Measurements from ENCODE around the gene ZBTB42.

ZBTB42 gene

DNA sequence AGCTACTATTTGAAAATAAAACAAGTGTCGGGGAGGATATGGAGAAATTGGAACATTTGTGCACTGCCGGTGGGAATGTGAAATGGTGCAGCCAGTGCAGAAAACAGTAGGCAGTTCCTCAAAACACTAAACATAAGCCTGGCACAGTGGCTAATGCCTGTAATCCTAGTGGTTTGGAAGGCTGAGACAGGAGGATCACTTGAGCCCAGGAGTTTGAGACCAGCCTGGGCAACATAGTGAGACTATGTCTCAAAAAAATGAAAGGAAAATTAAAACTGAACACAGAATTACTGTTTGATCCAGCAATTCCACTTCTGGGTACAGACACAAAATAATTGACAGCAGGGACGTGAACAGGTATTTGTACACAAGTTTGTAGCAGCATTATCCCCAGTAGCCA, 35.4 kb upstream of the ZBTB42 start:
- POLR2A ChIA-PET = no interaction called here
- CTCF ChIA-PET = interaction anchor here (0.7 to 5.2 kb wide), 5 partner anchors 10 to 207 kb away, joined by 3 to 30 read pairs (median 5); no protein-coding TSS in a partner anchor
- Histone ChIP-seq H3K27me3 (replicated peaks in 2 of 5; ENCODE audit: control insufficient read depth in 4 of 5, insufficient read depth in 5 of 5, low read length in 4 of 5) (no peaks in the 10 kb centered on the region), H3K36me3 (ENCODE audit: control insufficient read depth in 4 of 4, insufficient read depth in 4 of 4, low read length in 3 of 4) (peaks cover 6 to 33% (median 17%) of the 10 kb centered on the region in 4 experiments), H3K9me3 (ENCODE audit: control extremely low read depth in 1 of 5, control insufficient read depth in 4 of 5, insufficient read depth in 2 of 5, low read depth in 1 of 5, low read length in 4 of 5) (peaks cover 0 to 11% (median 3%) of the 10 kb centered on the region in 5 experiments), H3K4me3 (ENCODE audit: control insufficient read depth in 1 of 7, extremely low read depth in 1 of 7, insufficient read depth in 4 of 7, low read depth in 2 of 7, low read length in 6 of 7) (no peak overlapping the region), H3K4me1 (ENCODE audit: control extremely low read depth in 1 of 4, control insufficient read depth in 4 of 4, insufficient read depth in 4 of 4, low read length in 3 of 4) (peaks cover 0 to 8% (median 4%) of the 10 kb centered on the region in 4 experiments), H3K27ac (ENCODE audit: insufficient read depth in 1 of 2, low read depth in 1 of 2, low read length in 2 of 2, poor library complexity in 1 of 2, severe bottlenecking in 2 of 2) (no peak overlapping the region)
- no peak for DNase-seq
- 100% methylated on average over 2 of the region's 3 CpGs for WGBS (ENCODE audit: insufficient coverage)

DNA sequence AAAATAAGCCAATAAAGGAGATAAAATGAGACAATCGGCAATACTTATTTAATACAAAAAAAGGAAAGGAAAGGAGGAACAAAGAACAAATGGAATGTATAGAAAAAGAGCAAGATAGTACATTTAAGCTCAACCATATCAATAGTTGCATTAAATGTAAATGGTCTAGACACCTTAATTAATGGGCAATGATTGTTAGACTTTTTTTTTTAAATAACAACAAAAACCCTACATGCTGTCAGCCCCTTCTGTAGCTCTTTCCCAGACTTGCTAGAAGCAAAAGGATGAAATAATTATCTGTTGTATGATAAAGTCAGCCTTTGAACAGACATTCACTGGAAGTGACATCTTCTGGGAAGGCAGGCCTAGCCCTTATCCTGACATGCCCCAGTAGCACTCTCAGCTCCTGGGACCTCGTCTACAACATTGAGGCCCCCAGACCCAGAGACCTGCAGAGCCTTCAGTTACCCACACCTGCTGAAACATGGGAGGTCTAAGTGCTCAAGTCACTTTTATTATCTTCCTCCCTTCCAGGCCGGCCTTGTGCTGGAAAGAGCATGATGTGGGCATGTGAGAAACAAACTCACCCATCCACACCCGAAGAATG, 34.5 kb upstream of the ZBTB42 start:
- WGBS (ENCODE audit: insufficient coverage) = 100% methylated on average over 3 of the region's 4 CpGs
- ChIA-PET POLR2A (no interaction called here), CTCF (interaction anchor here (0.7 to 5.2 kb wide), 10 partner anchors 9 to 206 kb away, joined by 3 to 30 read pairs (median 4); no protein-coding TSS in a partner anchor)
- peaks cover 0 to 14% (median 5%) of the 10 kb centered on the region in 5 experiments for H3K9me3 ChIP-seq (ENCODE audit: control extremely low read depth in 1 of 5, control insufficient read depth in 4 of 5, insufficient read depth in 2 of 5, low read depth in 1 of 5, low read length in 4 of 5)
- no peak overlapping the region for H3K4me3 ChIP-seq (ENCODE audit: control insufficient read depth in 1 of 7, extremely low read depth in 1 of 7, insufficient read depth in 4 of 7, low read depth in 2 of 7, low read length in 6 of 7)
- DNase-seq = no peak
- peaks cover 6 to 33% (median 18%) of the 10 kb centered on the region in 4 experiments for H3K36me3 ChIP-seq (ENCODE audit: control insufficient read depth in 4 of 4, insufficient read depth in 4 of 4, low read length in 3 of 4)
- H3K4me1 ChIP-seq (ENCODE audit: control extremely low read depth in 1 of 4, control insufficient read depth in 4 of 4, insufficient read depth in 4 of 4, low read length in 3 of 4) = peaks cover 0 to 8% (median 4%) of the 10 kb centered on the region in 4 experiments
- H3K27me3 ChIP-seq (replicated peaks in 2 of 5; ENCODE audit: control insufficient read depth in 4 of 5, insufficient read depth in 5 of 5, low read length in 4 of 5) = no peaks in the 10 kb centered on the region
- no peak overlapping the region for H3K27ac ChIP-seq (ENCODE audit: insufficient read depth in 1 of 2, low read depth in 1 of 2, low read length in 2 of 2, poor library complexity in 1 of 2, severe bottlenecking in 2 of 2)

DNA sequence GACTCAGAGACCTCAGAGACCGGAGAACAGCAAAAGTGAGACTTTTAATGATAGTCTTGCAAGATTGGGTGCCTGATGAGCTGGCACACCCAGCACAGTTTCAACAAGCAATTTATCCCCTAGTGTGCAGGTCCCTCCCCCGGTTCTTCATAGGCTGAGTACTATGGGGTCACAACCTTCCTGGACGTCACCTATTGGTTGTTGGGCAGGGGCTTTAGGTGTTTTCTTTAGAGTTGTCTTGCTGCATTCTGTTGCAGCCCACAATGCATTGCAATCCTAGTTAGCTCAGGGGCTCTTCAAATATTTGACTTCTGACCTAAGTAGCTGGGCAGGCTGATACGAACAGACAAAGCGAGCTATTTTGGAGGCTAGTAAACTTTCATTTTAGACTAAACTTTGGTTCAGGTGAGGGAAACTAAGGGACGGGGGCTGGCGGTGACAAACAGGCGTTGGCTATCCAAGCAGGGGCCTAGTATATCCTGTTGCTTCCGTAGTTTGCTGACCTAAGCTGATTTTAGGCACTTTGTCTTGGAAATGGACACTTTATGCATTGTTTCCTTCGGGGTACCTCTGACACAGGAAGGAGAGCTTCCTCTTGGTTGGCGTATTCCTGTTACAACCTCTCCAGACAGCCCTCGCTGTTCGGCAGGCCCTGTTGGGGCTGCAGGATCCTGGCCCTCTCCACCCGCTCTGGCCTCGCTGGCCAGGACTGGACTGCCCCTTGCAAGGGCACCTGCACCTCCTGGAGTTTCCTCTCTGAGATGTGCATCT, 33.9 kb upstream of the ZBTB42 start:
- WGBS (ENCODE audit: insufficient coverage) = 60% methylated on average over 11 of the region's 15 CpGs
- Histone ChIP-seq H3K9me3 (ENCODE audit: control extremely low read depth in 1 of 5, control insufficient read depth in 4 of 5, insufficient read depth in 2 of 5, low read depth in 1 of 5, low read length in 4 of 5) (peaks cover 0 to 16% (median 8%) of the 10 kb centered on the region in 5 experiments), H3K27me3 (replicated peaks in 2 of 5; ENCODE audit: control insufficient read depth in 4 of 5, insufficient read depth in 5 of 5, low read length in 4 of 5) (no peaks in the 10 kb centered on the region), H3K36me3 (ENCODE audit: control insufficient read depth in 4 of 4, insufficient read depth in 4 of 4, low read length in 3 of 4) (peaks cover 7 to 33% (median 23%) of the 10 kb centered on the region in 4 experiments), H3K4me3 (ENCODE audit: control insufficient read depth in 1 of 7, extremely low read depth in 1 of 7, insufficient read depth in 4 of 7, low read depth in 2 of 7, low read length in 6 of 7) (no peak overlapping the region), H3K4me1 (ENCODE audit: control extremely low read depth in 1 of 4, control insufficient read depth in 4 of 4, insufficient read depth in 4 of 4, low read length in 3 of 4) (peaks cover 0 to 8% (median 4%) of the 10 kb centered on the region in 4 experiments), H3K27ac (ENCODE audit: insufficient read depth in 1 of 2, low read depth in 1 of 2, low read length in 2 of 2, poor library complexity in 1 of 2, severe bottlenecking in 2 of 2) (no peak overlapping the region)
- DNase-seq = no peak
- ChIA-PET POLR2A (no interaction called here), CTCF (interaction anchor here (0.8 to 5.2 kb wide), 9 partner anchors 9 to 103 kb away, joined by 3 to 30 read pairs (median 4); no protein-coding TSS in a partner anchor)

DNA sequence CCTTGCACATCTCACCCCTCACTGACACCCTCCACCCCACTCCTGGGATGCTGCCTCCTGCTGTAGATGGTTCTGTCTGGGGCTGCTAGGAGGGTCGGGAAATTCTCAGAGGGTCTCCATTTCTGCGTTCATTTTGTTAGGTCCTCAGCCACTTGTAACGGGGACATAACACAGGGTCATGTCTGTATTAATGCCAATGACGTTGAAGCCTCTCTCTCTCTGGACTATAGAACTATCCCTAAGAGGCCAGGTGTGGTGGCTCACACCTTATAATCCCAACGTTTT, 33.3 kb upstream of the ZBTB42 start:
- Histone ChIP-seq H3K4me1 (ENCODE audit: control extremely low read depth in 1 of 4, control insufficient read depth in 4 of 4, insufficient read depth in 4 of 4, low read length in 3 of 4) (peaks cover 0 to 8% (median 4%) of the 10 kb centered on the region in 4 experiments), H3K4me3 (ENCODE audit: control insufficient read depth in 1 of 7, extremely low read depth in 1 of 7, insufficient read depth in 4 of 7, low read depth in 2 of 7, low read length in 6 of 7) (no peak overlapping the region), H3K9me3 (ENCODE audit: control extremely low read depth in 1 of 5, control insufficient read depth in 4 of 5, insufficient read depth in 2 of 5, low read depth in 1 of 5, low read length in 4 of 5) (peaks cover 0 to 16% (median 8%) of the 10 kb centered on the region in 5 experiments), H3K27ac (ENCODE audit: insufficient read depth in 1 of 2, low read depth in 1 of 2, low read length in 2 of 2, poor library complexity in 1 of 2, severe bottlenecking in 2 of 2) (no peak overlapping the region), H3K36me3 (ENCODE audit: control insufficient read depth in 4 of 4, insufficient read depth in 4 of 4, low read length in 3 of 4) (peaks cover 3 to 33% (median 28%) of the 10 kb centered on the region in 4 experiments), H3K27me3 (replicated peaks in 2 of 5; ENCODE audit: control insufficient read depth in 4 of 5, insufficient read depth in 5 of 5, low read length in 4 of 5) (no peaks in the 10 kb centered on the region)
- CTCF ChIA-PET = interaction anchor here (1.0 to 5.2 kb wide), 8 partner anchors 14 to 165 kb away, joined by 3 to 30 read pairs (median 4); no protein-coding TSS in a partner anchor
- DNase-seq = no peak
- 93% methylated on average over 5 of the region's 5 CpGs for WGBS (ENCODE audit: insufficient coverage)
- POLR2A ChIA-PET = no interaction called here

DNA sequence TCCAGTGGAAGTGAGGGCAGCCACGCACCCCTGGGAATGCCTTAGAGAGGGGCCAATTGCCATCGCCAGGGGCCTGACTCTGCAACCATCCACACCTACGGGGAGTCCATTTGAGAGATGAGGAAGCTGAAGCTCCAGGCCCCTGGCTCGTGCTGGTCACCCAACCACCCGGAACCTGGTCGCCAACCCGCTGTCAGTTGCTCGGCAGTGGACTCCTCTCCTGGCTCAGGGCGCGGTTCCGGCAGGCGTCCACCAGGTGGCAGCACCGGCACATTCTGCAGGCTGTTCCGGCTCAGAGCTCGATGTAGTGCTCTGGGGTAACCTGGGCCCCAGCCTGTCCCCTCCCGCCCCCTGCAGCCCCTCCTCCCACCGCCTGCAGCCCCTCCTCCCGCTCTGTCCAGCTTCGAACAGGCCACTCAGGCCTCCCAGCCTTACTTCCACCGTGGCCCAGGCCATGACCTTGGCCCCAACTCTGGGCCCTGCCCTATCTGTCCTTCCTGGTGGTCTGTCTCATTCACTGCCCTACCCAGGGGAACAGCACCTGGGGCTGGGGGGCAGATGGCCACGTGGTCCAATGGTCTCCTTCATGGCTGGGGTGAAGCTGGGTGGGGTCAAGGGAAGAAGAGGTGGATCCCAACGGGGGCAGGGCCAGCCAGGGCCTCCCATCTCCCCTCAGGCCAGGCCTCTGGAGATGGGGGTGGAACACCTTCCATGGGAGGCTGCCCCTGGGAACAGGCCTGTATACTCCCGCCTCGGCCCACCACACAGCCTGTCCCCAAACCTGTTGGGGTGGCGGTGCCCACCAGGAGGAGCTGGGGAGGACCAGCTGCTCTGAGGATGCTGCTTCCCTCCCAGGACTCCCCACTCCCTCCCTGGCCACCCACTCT, 32.2 kb upstream of the ZBTB42 start:
- Histone ChIP-seq H3K4me1 (ENCODE audit: control extremely low read depth in 1 of 4, control insufficient read depth in 4 of 4, insufficient read depth in 4 of 4, low read length in 3 of 4) (peaks cover 0 to 8% (median 4%) of the 10 kb centered on the region in 4 experiments), H3K4me3 (ENCODE audit: control insufficient read depth in 1 of 7, extremely low read depth in 1 of 7, insufficient read depth in 4 of 7, low read depth in 2 of 7, low read length in 6 of 7) (no peak overlapping the region), H3K9me3 (ENCODE audit: control extremely low read depth in 1 of 5, control insufficient read depth in 4 of 5, insufficient read depth in 2 of 5, low read depth in 1 of 5, low read length in 4 of 5) (peaks cover 0 to 16% (median 8%) of the 10 kb centered on the region in 5 experiments), H3K27me3 (replicated peaks in 2 of 5; ENCODE audit: control insufficient read depth in 4 of 5, insufficient read depth in 5 of 5, low read length in 4 of 5) (no peaks in the 10 kb centered on the region), H3K36me3 (ENCODE audit: control insufficient read depth in 4 of 4, insufficient read depth in 4 of 4, low read length in 3 of 4) (peaks cover 3 to 44% (median 33%) of the 10 kb centered on the region in 4 experiments), H3K27ac (ENCODE audit: insufficient read depth in 1 of 2, low read depth in 1 of 2, low read length in 2 of 2, poor library complexity in 1 of 2, severe bottlenecking in 2 of 2) (no peak overlapping the region)
- WGBS (ENCODE audit: insufficient coverage) = 14% methylated on average over 20 of the region's 25 CpGs
- CTCF ChIA-PET = interaction anchor here (0.6 to 5.2 kb wide), 28 partner anchors 8 to 1647 kb away, joined by 3 to 30 read pairs (median 4); partner anchors contain the start of gene SIVA1
- DNase-seq = peak; percentile 72 to 86 (median 83)
- POLR2A ChIA-PET = interaction anchor here (0.6 to 0.7 kb wide), 2 partner anchors 29 to 46 kb away, joined by 3 to 4 read pairs; no protein-coding TSS in a partner anchor

DNA sequence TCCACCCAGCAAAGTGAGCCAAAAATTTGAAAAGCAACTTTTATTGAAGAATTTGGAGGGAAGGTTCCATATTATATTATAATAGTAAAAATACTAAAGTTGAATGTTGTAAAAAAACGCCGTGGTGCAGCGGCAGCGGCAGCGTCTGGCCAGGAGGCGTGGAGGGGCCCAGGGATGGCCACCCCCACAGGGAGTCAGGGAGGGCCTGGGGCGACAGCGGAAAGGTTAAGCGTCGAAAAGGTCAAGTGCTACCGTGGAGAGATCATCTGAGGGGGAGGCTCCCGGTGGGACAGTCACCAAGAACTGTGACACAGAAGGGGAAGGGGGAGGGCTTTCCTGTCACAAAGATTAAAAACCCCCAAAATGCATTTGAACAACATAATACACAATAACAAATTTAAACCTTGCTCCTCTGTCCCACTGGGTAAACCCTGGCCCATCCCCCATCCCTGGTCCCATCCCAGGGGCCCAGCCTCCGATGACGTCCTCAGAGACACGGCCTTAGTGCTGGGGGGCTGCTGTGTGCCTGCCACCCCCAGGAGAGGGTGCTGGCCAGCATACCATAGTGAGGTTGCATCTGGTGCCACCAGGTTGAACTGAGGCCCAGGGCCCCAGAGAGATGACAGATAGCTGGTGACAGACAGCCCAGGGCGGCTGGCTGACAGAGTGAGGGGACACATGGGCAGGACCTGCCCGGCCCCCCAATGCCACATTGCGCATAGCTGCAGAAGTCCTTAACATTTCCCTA, 31.4 kb upstream of the ZBTB42 start:
- peaks cover 3 to 51% (median 37%) of the 10 kb centered on the region in 4 experiments for H3K36me3 ChIP-seq (ENCODE audit: control insufficient read depth in 4 of 4, insufficient read depth in 4 of 4, low read length in 3 of 4)
- WGBS (ENCODE audit: insufficient coverage) = 90% methylated on average over 15 of the region's 18 CpGs
- POLR2A ChIA-PET = interaction anchor here (0.6 to 0.7 kb wide), 2 partner anchors 28 to 219 kb away, joined by 3 read pairs; no protein-coding TSS in a partner anchor

More for the DNA sequence above, 31.4 kb upstream of the ZBTB42 start:
- no peaks in the 10 kb centered on the region for H3K27me3 ChIP-seq (replicated peaks in 2 of 5; ENCODE audit: control insufficient read depth in 4 of 5, insufficient read depth in 5 of 5, low read length in 4 of 5)
- H3K4me1 ChIP-seq (ENCODE audit: control extremely low read depth in 1 of 4, control insufficient read depth in 4 of 4, insufficient read depth in 4 of 4, low read length in 3 of 4) = peaks cover 0 to 8% (median 4%) of the 10 kb centered on the region in 4 experiments
- CTCF ChIA-PET = interaction anchor here (0.9 to 5.2 kb wide), 21 partner anchors 12 to 165 kb away, joined by 3 to 30 read pairs (median 5); no protein-coding TSS in a partner anchor
- H3K9me3 ChIP-seq (ENCODE audit: control extremely low read depth in 1 of 5, control insufficient read depth in 4 of 5, insufficient read depth in 2 of 5, low read depth in 1 of 5, low read length in 4 of 5) = peaks cover 0 to 16% (median 8%) of the 10 kb centered on the region in 5 experiments
- no peak for DNase-seq
- no peak overlapping the region for H3K4me3 ChIP-seq (ENCODE audit: control insufficient read depth in 1 of 7, extremely low read depth in 1 of 7, insufficient read depth in 4 of 7, low read depth in 2 of 7, low read length in 6 of 7)
- no peak overlapping the region for H3K27ac ChIP-seq (ENCODE audit: insufficient read depth in 1 of 2, low read depth in 1 of 2, low read length in 2 of 2, poor library complexity in 1 of 2, severe bottlenecking in 2 of 2)
